ENCODE results near the gene SLK. TPM values are rescaled to one million over a fixed set of nuclear protein-coding genes. Genes with fewer than 3 reads are reported as not detected.

SLK gene
- total and polyA plus RNA-seq, 7 donors, result 15.6 to 96.1 (median 72.1) TPM

- H3K27ac ChIP-seq, result no peak overlapping the region
- intact Hi-C loops (cut with DNase I), result no loop called here
- TF ChIP-seq POLR2A (IDR thresholded peaks at IDR 0.05), result no peak
- TF ChIP-seq, protein P1, sequence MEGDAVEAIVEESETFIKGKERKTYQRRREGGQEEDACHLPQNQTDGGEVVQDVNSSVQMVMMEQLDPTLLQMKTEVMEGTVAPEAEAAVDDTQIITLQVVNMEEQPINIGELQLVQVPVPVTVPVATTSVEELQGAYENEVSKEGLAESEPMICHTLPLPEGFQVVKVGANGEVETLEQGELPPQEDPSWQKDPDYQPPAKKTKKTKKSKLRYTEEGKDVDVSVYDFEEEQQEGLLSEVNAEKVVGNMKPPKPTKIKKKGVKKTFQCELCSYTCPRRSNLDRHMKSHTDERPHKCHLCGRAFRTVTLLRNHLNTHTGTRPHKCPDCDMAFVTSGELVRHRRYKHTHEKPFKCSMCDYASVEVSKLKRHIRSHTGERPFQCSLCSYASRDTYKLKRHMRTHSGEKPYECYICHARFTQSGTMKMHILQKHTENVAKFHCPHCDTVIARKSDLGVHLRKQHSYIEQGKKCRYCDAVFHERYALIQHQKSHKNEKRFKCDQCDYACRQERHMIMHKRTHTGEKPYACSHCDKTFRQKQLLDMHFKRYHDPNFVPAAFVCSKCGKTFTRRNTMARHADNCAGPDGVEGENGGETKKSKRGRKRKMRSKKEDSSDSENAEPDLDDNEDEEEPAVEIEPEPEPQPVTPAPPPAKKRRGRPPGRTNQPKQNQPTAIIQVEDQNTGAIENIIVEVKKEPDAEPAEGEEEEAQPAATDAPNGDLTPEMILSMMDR (IDR thresholded peaks at IDR 0.05), result no peak
- TF ChIP-seq EP300 (IDR thresholded peaks at IDR 0.05), result no peak
- no peak for TF ChIP-seq POLR2AphosphoS5 (IDR thresholded peaks at IDR 0.05)
- no peaks in the 10 kb centered on the region for H3K27me3 ChIP-seq
- H3K9me3 ChIP-seq, result no peaks in the 10 kb centered on the region
- DNase-seq, result no peak
- 86 to 90% methylated on average over 6 of the region's 6 CpGs for WGBS, 2 donors
- no peak overlapping the region for H3K4me3 ChIP-seq
- peaks cover 19 to 69% (median 38%) of the 10 kb centered on the region in 4 donors for H3K36me3 ChIP-seq
- H3K4me1 ChIP-seq, result no peaks in the 10 kb centered on the region
These were observed 51.5 kb downstream of the SLK start for GRCh38 chr10:104018471-104018870.

DNA sequence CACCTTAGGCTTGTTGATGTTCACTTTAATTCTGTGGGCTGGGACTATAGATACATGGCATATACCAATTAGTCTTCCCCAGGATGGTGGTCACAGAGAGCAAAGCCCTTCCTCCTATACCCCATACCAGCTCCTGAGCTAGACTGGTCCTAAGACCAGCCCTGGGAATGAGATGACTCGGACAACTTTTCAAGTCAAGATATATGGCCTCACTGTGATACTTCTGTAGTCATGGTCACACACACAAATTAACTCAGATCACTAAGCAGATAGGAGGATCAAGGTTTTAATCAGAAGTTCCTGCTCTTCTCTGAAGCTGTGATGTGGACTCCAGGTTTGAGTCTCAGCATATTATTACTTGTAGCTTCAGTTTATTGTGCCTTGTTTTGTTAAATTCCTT, 53.1 kb downstream of the SLK start:
- 96 to 97% methylated on average over 1 of the region's 1 CpG for WGBS, 2 donors
- intact Hi-C loops (cut with DNase I), result no loop called here

GRCh38 chr10:104021246-104021645, 54.3 kb downstream of the SLK start:
- no peak overlapping the region for H3K4me3 ChIP-seq
- H3K27me3 ChIP-seq, result no peaks in the 10 kb centered on the region
- no peak for TF ChIP-seq POLR2AphosphoS5 (IDR thresholded peaks at IDR 0.05)
- TF ChIP-seq, protein P1 (IDR thresholded peaks at IDR 0.05), result no peak
- no peak for TF ChIP-seq EP300 (IDR thresholded peaks at IDR 0.05)
- no peak for TF ChIP-seq POLR2A (IDR thresholded peaks at IDR 0.05)
- DNase-seq, result no peak
- H3K27ac ChIP-seq, result no peak overlapping the region
- peaks cover 27 to 91% (median 50%) of the 10 kb centered on the region in 4 donors for H3K36me3 ChIP-seq
- no peaks in the 10 kb centered on the region for H3K4me1 ChIP-seq
- intact Hi-C loops (cut with DNase I), result no loop called here
- WGBS, 2 donors, result 91 to 100% methylated on average over 1 of the region's 1 CpG
- H3K9me3 ChIP-seq, result no peaks in the 10 kb centered on the region

More for the DNA sequence above, 53.1 kb downstream of the SLK start:
- no peak overlapping the region for H3K27ac ChIP-seq
- H3K4me3 ChIP-seq, result no peak overlapping the region
- TF ChIP-seq POLR2AphosphoS5 (IDR thresholded peaks at IDR 0.05), result no peak
- TF ChIP-seq, protein P1 (IDR thresholded peaks at IDR 0.05), result no peak
- no peak for TF ChIP-seq POLR2A (IDR thresholded peaks at IDR 0.05)
- TF ChIP-seq EP300 (IDR thresholded peaks at IDR 0.05), result no peak
- DNase-seq, result no peak
- no peaks in the 10 kb centered on the region for H3K9me3 ChIP-seq
- peaks cover 27 to 81% (median 47%) of the 10 kb centered on the region in 4 donors for H3K36me3 ChIP-seq
- no peaks in the 10 kb centered on the region for H3K27me3 ChIP-seq
- no peaks in the 10 kb centered on the region for H3K4me1 ChIP-seq

DNA sequence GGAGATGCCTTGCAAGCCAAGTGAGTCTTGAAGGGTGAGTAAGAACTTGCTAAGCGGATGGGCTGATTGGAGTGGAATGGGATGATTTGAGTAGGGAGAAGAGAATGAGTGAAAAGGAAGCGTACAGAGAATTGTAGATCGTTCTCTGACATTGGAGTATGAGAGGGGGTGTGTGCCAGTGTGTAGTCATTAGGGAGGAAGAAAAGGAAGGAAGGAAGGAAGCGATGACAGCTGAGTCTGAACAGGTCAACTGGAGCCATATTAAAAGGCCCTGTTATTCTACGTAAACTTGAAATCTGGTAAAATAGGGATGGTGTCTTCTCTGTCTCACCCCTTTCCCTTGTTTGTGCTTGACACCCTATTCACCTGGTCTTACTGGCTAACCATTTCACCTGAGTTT, 55.1 kb downstream of the SLK start:
- intact Hi-C loops (cut with DNase I), result no loop called here
- TF ChIP-seq, protein P1 (IDR thresholded peaks at IDR 0.05), result no peak
- TF ChIP-seq EP300 (IDR thresholded peaks at IDR 0.05) (no peak), POLR2A (IDR thresholded peaks at IDR 0.05) (no peak), POLR2AphosphoS5 (IDR thresholded peaks at IDR 0.05) (no peak)
- 95 to 98% methylated on average over 5 of the region's 5 CpGs for WGBS, 2 donors
- no peak overlapping the region for H3K27ac ChIP-seq
- H3K4me3 ChIP-seq, result no peak overlapping the region
- no peaks in the 10 kb centered on the region for H3K9me3 ChIP-seq
- H3K4me1 ChIP-seq, result no peaks in the 10 kb centered on the region
- DNase-seq, result no peak
- peaks cover 27 to 97% (median 50%) of the 10 kb centered on the region in 4 donors for H3K36me3 ChIP-seq
- H3K27me3 ChIP-seq, result no peaks in the 10 kb centered on the region

- intact Hi-C loops (cut with DNase I), result no loop called here
- Histone ChIP-seq H3K36me3 (peaks cover 20 to 94% (median 33%) of the 10 kb centered on the region in 4 donors), H3K4me1 (no peaks in the 10 kb centered on the region), H3K4me3 (no peak overlapping the region), H3K27ac (no peak overlapping the region), H3K27me3 (no peaks in the 10 kb centered on the region), H3K9me3 (no peaks in the 10 kb centered on the region)
- DNase-seq, result no peak
- TF ChIP-seq EP300 (IDR thresholded peaks at IDR 0.05) (no peak), POLR2AphosphoS5 (IDR thresholded peaks at IDR 0.05) (no peak), POLR2A (IDR thresholded peaks at IDR 0.05) (no peak)
- TF ChIP-seq, protein P1 (IDR thresholded peaks at IDR 0.05), result no peak
- 87% methylated on average over 5 of the region's 5 CpGs for WGBS, 2 donors
These were observed 58.6 kb downstream of the SLK start for GRCh38 chr10:104025524-104025923.
